GM12873 (cell line): ENCODE results near the gene ANO2.

Source experiments
- TF ChIP-seq, protein P1 (sequence below): IDR thresholded peaks from 2 replicates; pipeline ENCODE4 v1.5.1; 2012; ENCODE audit warnings: low read depth, mild to moderate bottlenecking, moderate library complexity, low read length, control low read depth; ENCODE audit not compliant: insufficient read depth; ENCODE audit errors: missing control alignments

Gene ANO2

DNA sequence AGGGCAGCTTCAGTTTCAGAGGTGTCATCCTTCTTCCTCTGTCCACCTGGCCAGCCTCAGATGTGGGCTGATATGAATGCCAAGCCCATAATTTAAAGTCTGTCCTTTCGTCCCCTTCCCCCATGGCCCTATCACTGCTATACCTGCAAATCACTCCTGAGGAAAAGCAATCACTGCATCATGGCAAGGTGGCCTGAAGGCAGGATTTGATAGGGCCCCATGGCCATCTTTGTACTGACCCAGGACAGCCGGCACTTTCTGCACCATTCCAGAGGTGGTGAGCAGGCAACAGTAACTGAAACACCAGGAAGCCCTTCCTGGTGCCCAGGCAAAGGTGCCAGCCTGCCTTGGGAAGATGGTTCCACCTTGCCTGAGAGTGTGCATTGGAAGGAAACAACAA, 60.8 kb downstream of the ANO2 start:
- TF ChIP-seq, protein P1, sequence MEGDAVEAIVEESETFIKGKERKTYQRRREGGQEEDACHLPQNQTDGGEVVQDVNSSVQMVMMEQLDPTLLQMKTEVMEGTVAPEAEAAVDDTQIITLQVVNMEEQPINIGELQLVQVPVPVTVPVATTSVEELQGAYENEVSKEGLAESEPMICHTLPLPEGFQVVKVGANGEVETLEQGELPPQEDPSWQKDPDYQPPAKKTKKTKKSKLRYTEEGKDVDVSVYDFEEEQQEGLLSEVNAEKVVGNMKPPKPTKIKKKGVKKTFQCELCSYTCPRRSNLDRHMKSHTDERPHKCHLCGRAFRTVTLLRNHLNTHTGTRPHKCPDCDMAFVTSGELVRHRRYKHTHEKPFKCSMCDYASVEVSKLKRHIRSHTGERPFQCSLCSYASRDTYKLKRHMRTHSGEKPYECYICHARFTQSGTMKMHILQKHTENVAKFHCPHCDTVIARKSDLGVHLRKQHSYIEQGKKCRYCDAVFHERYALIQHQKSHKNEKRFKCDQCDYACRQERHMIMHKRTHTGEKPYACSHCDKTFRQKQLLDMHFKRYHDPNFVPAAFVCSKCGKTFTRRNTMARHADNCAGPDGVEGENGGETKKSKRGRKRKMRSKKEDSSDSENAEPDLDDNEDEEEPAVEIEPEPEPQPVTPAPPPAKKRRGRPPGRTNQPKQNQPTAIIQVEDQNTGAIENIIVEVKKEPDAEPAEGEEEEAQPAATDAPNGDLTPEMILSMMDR: no peak

DNA sequence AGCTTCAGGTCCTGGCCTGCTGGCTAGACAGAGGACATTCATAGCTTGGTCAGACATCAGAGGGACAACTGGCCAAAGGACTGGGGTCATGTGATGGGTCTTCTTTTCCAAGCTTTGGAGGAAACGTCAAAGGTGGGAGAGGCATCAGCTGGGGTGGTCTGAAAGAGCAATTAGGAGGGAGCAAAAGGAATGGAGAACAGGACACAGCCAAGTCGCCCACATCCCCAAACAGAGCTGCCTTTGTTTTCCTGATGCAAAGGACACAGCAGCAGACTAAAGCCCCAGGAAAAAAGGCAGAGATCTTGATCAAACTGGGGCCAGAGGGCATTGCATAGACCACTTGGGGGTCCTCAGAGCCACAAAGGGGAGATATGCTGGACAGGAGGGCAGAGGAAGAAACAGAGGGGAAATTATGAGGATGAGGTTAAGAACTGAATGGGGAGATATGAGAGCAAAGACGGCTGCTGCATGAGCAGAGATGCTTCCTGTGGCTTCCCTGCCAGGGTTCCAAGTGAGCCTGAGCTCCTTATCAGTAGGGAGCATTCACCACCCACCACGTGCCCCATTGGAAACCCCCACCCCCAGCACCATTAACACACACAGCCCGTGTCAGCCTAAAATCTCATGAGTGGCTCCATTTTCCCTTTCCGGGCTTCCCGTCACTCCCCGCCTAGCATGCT, 62.4 kb downstream of the ANO2 start:
- TF ChIP-seq, protein P1: no peak

DNA sequence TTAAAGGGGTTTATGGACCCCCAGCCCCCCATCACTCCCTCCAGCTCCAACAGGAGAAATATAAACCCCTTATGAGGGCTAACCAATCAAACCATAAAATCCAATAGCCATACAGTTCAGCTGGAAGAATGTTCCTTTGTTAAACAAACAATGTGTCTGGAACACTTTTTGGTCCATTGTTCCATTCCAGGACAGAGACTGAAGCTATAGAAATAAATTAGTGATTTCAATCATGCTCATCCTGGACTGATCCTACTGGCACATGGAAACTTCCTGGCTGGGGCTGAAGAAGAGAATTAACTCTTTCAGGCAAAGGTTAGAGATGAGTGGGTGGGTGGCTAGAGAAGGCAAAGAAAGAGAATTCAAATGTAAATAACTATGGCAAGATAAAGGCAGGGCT, 63.4 kb downstream of the ANO2 start:
- TF ChIP-seq, protein P1: no peak

DNA sequence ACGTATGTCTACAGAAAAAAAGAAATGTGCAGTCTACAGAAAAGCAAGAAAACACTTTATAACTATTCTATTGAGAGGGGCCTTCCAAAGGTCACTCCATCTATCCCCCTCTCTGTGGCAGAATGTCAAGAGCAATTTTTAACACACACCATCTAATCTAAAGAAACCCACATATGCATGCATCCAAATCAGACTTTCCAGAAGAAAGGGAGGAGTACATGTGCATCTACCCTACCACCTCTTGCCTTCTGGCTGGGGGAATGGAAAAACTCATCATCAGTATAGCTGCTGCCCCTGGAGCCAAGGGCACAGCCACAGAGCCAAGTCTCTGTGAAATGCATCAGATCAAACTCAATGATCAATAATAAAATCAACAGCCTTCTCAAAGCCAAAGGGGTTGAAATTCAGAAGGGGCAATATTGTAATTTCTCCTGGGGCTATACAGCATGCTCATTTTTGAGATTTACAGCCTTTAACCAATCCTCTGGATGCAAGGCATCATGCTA, 63.9 kb downstream of the ANO2 start:
- TF ChIP-seq, protein P1: no peak

DNA sequence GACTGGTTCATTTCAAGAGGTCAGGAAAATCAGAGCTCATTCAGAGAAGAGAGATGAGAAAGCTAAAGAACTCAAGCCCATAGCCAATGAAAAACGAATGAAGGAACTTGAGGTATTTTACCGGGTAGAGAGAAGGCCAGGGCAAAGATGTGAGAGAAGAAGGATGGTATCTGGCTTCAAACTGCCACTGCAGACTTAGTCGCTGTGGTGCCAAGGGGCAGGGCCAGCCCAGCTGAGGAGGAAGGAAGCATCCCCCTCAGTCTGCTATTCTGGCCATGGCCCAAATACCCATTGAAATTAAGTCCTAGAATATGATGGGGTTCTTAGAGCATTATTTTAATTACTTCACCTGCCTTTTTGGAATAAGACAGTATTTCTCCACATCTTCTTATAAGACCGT, 69.2 kb downstream of the ANO2 start:
- TF ChIP-seq, protein P1: no peak

DNA sequence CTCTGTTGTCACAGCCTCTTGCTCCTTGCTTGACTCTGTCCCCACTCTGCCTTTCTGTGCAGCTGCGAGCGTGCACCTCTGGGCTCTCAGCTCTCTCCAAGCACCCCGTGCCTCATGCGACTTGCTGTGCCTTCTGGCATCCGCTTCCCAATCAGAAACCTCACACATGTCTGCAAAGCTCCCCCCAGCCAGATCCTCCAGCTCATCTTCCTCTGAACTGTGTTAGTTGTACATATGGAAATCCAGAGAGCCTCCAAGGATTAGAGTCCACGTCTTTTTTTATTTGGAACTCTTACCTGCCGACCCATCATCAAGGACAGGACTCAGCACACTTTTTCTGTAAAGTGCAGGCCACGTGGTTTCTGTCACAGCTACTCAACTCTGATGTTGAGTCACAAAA, 70.5 kb downstream of the ANO2 start:
- TF ChIP-seq, protein P1: no peak

DNA sequence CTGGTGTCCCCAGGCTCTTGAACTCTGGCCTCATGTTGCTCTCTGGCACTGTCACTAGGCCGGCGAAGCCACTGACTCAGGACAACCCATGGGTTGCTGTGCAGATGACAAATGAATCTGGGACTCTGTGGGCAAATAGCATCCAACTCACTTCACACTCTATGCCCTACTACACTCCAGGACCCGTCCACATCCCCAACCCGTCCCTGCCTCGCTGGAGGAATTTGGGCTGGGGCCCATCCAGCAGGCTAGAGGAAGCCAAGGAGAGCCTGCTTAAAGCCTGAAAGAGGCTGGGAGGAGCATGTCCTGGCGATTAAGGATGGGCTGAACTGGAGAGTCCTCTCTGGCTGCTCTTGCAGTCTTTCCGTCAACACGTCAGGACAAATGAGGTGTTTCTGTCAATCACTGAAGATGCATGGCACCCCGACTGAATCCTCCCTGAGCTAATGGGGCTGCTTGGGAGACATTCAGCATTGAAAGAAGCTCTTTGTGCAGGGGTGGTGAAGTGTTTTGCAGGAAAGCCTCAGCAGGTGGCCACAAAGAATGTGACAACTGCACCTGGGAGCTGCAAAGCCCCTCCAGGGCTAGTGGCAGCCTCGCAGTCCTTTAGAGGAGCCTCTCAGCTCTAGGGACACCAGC, 71.7 kb downstream of the ANO2 start:
- TF ChIP-seq, protein P1: no peak
